ENCODE results near the gene TRMT2A. TPM values are rescaled to one million over a fixed set of nuclear protein-coding genes. Genes with fewer than 3 reads are reported as not detected.

TRMT2A gene
- total RNA-seq, 4 donors from 2014 or later, result 34.0 to 36.7 (median 35.0) TPM

DNA sequence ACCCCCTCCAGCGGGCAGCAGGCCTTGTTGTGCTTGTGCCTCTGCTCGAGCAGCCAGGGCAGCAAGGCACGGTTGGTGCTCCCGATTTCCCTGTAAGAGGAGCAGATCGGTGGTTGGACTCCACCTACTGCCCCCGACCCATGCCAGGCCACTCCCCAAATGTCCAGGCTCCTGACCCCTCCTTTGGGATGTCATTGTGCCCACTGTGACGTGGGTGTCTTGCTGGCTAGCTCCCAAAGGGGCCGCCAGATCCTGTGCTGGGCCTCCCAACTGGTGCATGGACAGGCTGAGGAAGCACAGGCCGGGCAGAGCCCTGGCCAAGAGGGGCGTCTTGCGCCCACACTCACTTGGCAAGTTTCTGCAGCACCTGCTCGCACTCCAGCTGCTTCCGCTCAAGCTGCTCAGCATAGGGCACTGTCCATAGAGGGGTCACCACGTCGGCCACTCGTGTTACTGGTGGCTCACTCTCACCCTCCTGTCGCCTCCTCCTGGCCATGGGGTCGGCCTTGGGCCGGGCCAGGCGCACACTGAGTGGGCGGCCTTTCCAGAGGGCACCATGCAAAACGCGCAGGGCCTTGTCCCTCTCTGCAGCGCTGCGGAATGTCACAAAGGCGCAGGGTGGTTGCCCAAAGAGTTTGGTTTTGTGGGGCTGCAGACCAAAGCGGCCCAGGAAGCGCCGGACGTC is 1.2 kb downstream of the TRMT2A start, which contains the start of gene RANBP1:
TSS of gene RANBP1 (plus strand) at position 414 of the 685 bp plus-strand sequence. CDS start at position 495, 81 bp downstream.
- no peaks in the 10 kb centered on the region for H3K9me3 ChIP-seq
- WGBS, result 70% methylated on average over 26 of the region's 30 CpGs
- peak within 1 kb of the TSS; percentile 80 to 91 (median 86) for H3K4me3 ChIP-seq
- DNase-seq (ENCODE audit: extremely low spot score), result no peak
- H3K27ac ChIP-seq (replicated peaks in 1 of 4), result peak within 1 kb of the TSS; percentile 85 to 91 (median 88)
- H3K4me1 ChIP-seq, result peaks cover 35 to 57% (median 47%) of the 10 kb centered on the region in 4 donors
- intact Hi-C loops (cut with DNase I), result no loop called here
- TF ChIP-seq, protein P1, sequence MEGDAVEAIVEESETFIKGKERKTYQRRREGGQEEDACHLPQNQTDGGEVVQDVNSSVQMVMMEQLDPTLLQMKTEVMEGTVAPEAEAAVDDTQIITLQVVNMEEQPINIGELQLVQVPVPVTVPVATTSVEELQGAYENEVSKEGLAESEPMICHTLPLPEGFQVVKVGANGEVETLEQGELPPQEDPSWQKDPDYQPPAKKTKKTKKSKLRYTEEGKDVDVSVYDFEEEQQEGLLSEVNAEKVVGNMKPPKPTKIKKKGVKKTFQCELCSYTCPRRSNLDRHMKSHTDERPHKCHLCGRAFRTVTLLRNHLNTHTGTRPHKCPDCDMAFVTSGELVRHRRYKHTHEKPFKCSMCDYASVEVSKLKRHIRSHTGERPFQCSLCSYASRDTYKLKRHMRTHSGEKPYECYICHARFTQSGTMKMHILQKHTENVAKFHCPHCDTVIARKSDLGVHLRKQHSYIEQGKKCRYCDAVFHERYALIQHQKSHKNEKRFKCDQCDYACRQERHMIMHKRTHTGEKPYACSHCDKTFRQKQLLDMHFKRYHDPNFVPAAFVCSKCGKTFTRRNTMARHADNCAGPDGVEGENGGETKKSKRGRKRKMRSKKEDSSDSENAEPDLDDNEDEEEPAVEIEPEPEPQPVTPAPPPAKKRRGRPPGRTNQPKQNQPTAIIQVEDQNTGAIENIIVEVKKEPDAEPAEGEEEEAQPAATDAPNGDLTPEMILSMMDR (IDR thresholded peaks at IDR 0.05), result no peak
- TF ChIP-seq POLR2A (IDR thresholded peaks at IDR 0.05; ENCODE audit: low read depth), result no peak
- TF ChIP-seq POLR2AphosphoS5 (IDR thresholded peaks at IDR 0.05), result no peak
- TF ChIP-seq EP300 (IDR thresholded peaks at IDR 0.05), result no peak
- no peaks in the 10 kb centered on the region for H3K27me3 ChIP-seq
- H3K36me3 ChIP-seq, result peaks cover 30 to 73% (median 70%) of the 10 kb centered on the region in 4 donors

DNA sequence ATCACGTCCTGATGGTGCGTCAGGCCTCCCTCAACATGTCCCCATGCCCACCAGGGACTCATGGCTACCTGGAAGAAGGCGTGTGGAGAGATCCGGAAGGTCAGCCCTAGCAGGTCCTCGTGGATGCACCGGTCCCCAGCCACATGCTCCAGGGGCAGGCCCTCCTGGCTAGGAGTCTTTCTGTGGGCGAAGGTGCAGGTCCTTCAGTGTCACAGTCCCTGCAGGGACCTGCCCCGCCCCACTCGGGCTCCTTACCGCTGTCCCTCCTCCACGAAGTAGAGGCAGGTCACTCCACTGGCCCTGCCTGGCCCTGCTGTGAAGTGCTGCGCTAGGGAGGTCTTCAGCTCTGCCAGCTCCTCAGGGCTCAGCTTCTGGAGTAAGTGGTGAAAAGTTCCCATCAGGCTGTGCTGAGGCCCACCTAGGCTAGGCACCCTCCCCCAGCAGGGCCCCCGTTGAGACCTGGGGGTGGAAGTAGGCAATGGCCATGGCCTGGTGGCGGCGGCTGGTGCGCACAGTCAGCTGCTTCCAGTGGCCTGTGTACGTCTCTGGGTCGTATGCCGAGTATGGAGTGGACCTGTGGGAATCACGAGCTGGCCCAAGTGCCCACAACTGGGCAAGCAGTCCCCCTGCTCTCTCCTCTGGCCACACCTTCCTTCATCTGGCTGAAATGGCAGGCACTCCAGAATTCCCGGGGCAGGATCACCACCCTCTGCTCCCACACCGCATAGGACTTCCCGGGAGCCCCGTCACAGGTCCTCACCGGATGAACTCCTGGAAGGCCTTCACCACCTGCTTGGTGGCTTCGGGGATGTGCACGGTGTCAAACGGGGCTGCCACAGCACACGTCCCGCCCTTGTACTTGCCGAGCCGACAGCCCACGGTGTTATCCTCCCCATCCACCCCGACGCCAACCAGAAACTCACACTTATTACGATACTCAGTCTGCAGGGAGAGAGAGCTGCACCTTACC is 2.2 kb downstream of the TRMT2A start:
- intact Hi-C loops (cut with DNase I), result no loop called here
- Histone ChIP-seq H3K27me3 (no peaks in the 10 kb centered on the region), H3K4me3 (no peak overlapping the region), H3K4me1 (peaks cover 30 to 47% (median 37%) of the 10 kb centered on the region in 4 donors), H3K36me3 (peaks cover 28 to 73% (median 70%) of the 10 kb centered on the region in 4 donors), H3K9me3 (no peaks in the 10 kb centered on the region), H3K27ac (replicated peaks in 1 of 4) (no peak overlapping the region)
- no peak for DNase-seq (ENCODE audit: extremely low spot score)
- TF ChIP-seq POLR2AphosphoS5 (IDR thresholded peaks at IDR 0.05) (no peak), POLR2A (IDR thresholded peaks at IDR 0.05; ENCODE audit: low read depth) (no peak), EP300 (IDR thresholded peaks at IDR 0.05) (no peak)
- TF ChIP-seq, protein P1 (IDR thresholded peaks at IDR 0.05), result no peak
- WGBS, result 82% methylated on average over 27 of the region's 36 CpGs

DNA sequence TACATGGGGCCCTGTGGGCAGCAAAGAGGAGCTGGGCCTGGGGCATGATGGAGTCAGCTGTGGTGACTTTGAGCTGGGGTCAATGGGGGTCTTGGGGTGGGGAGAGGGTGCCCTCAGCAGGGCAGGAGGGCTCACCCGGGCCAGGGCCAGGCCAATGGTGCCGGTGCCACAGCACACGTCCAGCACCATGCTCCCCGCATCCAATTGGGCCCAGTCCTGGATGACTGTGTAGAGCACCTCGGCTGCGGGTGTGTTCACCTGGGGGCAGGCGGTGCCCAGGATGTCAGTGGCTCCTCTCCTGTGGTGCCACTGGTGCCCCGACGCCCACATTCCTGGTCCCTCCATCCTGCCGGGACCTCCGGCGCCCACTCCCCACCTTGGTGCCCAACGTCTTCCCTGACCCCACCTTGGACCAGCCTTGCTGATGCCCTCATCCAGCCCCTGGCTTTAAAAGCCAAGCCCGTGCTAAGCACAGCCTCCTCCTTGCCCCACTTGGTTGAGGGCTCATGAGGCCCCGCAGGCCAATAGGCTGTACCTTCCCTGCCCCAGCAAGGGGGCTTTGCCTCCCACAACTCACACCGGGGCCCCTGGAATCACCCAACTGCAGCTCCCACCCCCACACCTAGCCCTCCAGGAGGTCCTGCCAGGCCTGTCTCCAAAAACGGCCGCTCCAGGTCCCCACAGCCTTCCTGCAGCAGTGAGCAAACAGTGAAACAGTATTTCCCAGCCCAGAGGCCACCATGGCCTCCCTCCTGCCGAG is 3.3 kb downstream of the TRMT2A start:
- Histone ChIP-seq H3K4me3 (no peak overlapping the region), H3K4me1 (peaks cover 25 to 36% (median 27%) of the 10 kb centered on the region in 4 donors), H3K9me3 (no peaks in the 10 kb centered on the region), H3K27me3 (no peaks in the 10 kb centered on the region), H3K27ac (replicated peaks in 1 of 4) (peak overlapping the region in 1 of 4 donors; percentile 8), H3K36me3 (peaks cover 29 to 73% (median 72%) of the 10 kb centered on the region in 4 donors)
- no peak for TF ChIP-seq POLR2AphosphoS5 (IDR thresholded peaks at IDR 0.05)
- TF ChIP-seq POLR2A (IDR thresholded peaks at IDR 0.05; ENCODE audit: low read depth), result no peak
- TF ChIP-seq, protein P1 (IDR thresholded peaks at IDR 0.05), result no peak
- no peak for TF ChIP-seq EP300 (IDR thresholded peaks at IDR 0.05)
- DNase-seq (ENCODE audit: extremely low spot score), result no peak
- 88% methylated on average over 12 of the region's 19 CpGs for WGBS
- intact Hi-C loops (cut with DNase I), result no loop called here

Measured in esophagus muscularis mucosa (tissue), 4 donors.